ENCODE measurements around the gene DGKD.

GRCh38 chr2:233446606-233447305 is 92.5 kb downstream of the DGKD start:
- TF ChIP-seq PATZ1 (CRISPR knock-in tag; IDR thresholded peaks at IDR 0.05; ENCODE audit: borderline replicate concordance) (no peak), OSR1 (CRISPR knock-in tag; IDR thresholded peaks at IDR 0.05) (no peak), CREB5 (CRISPR knock-in tag; IDR thresholded peaks at IDR 0.05; ENCODE audit: low read depth) (no peak), ARNTL (CRISPR knock-in tag; IDR thresholded peaks at IDR 0.05; ENCODE audit: borderline replicate concordance, low read depth) (no peak), ZC3H10 (CRISPR knock-in tag; IDR thresholded peaks at IDR 0.05) (no peak), ZNF565 (CRISPR knock-in tag; conservative IDR thresholded peaks at IDR 0.05; ENCODE audit: low read depth) (no peak), SNAI2 (CRISPR knock-in tag; IDR thresholded peaks at IDR 0.05) (no peak), TOX (CRISPR knock-in tag; IDR thresholded peaks at IDR 0.05; ENCODE audit: borderline replicate concordance) (no peak), ZNF70 (CRISPR knock-in tag; IDR thresholded peaks at IDR 0.05) (no peak), BACH2 (CRISPR knock-in tag; IDR thresholded peaks at IDR 0.05; ENCODE audit: borderline replicate concordance) (no peak)

Data from SK-N-SH treated with all-trans-retinoic acid at 6 μM for 48 hours (cell line).